GM21447 (cell line): ENCODE results near the gene FLNA.
"Not testable (repeated sequence)": the region's sequence is repeated elsewhere in the genome, so short reads cannot be mapped to it uniquely, and the experiment has no call there.

Experiments
- ATAC-seq: cut with Tn5 transposase; IDR thresholded peaks from one replicate; pipeline ENCODE4 v1.9.1; 2021; ENCODE audit not compliant: unreplicated experiment

Gene FLNA

DNA sequence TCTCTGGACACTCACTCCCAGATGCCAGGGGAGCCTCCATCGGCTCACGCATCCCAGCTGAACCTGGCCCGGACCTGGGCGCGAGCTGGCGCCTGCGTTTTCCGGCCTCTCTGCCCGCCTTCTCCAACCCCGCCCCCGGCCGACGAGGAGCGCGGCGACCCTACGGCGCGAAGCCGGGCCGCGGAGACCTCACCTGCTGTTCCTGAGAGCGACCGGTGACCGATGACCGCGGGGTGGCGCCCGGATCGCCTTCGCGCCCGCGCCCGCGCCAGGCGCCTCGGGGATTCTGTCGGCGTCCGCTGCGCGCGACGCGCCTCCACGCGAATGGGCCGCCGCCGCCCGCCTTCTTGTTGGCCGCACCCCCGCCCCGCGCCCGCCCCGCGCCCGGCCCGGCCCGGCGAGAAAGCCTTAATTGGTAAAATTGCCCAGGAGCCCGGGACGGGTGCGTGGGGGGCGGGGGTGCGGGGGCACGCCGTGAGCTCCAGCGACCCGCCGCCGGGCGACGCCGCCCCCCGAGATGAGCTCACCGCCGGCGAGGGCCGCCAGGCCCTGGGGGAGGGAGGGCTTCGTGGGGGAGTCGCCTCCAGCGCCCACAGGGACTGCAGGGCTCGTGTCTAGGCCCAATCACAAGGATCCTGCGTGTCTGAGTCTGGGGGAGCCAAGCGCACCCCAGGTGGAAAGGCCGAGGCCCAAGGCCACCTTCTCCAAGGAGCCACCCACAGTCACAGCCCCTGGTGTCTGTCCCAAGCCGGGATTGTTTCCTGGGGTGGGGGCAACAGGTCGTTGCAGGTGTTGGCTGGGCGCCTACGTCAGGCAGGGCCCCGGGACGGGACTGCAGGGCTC is at the start of gene FLNA:
Gene FLNA, minus strand, starts transcription at position 322 of the 843 bp plus-strand sequence. CDS start 3,389 bp downstream, outside the sequence.
- no peak for ATAC-seq

DNA sequence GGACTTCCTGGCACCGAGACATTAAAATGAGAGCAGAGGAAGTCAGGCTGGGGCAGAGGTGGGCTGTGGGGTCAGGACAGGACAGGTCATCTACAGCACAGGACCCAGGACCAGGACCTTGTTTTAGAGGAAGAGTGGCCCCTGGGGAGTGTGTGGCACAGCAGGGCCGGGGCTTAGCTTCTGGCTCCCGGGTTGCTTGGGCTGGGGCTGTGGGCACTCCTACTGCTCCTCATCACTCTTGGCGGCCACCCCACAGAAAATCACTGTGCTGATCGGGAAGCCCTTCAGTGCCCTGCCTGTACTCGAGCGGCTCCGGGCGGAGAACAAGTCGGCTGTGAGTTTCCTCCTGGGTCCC is 45.9 kb upstream of the FLNA start:
- no peak for ATAC-seq

- no peak for ATAC-seq
Measured at GRCh38 chrX:154419688-154420401, 45.4 kb upstream of the FLNA start.

DNA sequence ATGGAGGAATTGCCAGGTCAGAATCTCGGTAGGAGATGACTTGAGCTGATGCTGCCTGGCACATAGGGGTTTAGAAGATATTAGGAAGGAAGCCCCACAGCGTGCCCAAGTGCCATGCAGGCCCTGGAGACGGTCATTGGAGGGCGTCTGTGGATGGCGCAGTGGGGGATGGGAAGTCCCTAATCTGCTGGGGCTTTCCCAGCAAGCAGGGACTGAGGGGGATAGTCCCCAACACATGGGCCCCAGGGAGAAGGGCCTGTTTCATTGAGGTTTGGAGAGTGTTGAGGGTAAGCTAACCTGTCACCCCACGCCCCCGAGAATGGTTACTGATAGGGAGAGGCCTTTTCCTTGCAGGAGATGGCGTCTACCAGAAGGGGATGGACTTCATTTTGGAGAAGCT is 44.8 kb upstream of the FLNA start:
- ATAC-seq, result no peak

GRCh38 chrX:154417157-154417556 is 42.7 kb upstream of the FLNA start:
- no peak for ATAC-seq

DNA sequence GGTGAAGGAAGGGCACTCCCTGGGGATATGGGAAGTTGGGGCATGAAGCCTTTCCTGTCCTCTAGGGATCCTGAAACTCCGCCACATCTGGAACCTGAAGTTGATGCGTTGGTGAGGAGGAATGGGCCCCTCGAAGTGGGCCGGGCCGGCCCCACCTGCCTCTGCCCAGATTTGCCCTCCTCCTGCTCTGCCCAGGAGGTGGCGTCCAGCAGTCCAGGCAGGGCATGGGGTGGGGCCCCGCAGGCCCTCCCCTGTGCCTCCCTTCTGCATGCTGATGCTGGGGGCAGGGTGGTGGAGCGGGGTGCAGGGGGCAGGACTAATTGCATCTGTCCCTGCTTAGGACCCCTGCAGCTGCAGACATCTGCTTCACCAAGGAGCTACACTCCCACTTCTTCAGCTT is 38.7 kb upstream of the FLNA start:
- no peak for ATAC-seq

DNA sequence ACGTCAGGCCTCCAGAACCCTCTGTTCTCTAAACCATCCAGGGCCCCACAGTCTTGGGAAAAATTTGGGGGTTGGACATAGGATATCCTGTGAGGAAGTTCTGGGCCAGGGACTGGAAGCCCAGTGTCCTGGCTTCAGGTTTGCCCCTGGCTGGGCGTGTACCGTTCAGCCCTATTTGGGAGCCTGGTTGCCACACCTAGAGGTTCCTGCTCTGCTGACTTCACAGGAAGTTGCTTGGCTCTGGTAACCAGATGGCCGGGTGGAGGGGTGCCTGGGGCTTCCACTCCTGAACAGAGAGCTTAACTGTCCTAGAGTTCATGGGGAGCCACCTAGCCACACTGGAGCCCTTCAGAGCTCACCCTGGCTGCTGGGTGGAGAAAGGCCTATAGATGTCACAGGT is 38.0 kb upstream of the FLNA start:
- ATAC-seq, result no peak

DNA sequence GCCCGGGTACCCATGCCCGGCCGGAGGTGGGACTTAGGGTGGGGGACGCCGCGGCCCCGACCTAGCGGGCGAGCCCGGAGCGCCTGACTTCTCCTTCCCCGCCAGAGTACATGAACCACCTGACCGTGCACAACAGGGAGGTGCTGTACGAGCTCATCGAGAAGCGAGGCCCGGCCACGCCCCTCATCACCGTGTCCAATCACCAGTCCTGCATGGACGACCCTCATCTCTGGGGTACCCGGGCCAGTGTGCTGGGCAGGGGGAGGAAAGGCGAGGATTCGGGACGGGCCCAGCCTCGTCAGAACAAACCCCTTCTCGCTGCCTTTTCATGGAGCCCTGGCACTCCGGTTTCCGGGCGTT is 37.5 kb upstream of the FLNA start:
- peak; percentile 61 for ATAC-seq

DNA sequence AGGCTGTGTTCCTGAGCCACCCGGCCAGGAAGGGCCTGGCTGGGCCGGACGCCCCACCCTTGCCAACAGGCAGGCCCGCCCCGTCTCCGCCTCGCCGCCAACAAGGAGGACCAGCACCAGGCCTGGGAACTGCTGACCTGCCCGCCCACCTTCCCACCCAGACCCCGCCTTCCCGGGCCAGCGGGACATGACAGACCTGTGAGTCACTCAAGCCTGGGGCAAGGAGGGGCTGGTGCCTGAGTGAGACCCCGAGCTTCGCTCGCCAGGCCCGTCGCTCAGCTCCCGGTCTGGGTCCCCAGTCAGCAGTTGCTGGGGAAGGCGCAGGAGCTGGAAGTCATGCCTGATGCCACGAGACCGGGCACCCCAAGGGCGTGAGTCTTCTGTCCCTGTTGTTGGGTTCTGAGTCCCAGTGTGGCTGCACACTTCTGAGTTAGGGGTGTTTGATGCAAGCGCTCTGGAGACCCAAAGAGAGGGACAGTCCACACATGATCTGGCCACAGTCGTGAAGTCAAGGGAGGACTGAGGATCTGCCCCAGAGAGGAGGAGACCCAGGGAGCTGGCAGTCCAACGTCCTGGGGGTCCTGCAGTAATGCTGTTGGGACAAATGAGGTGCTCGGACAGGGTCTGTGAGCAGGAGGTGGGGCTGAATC is 34.9 kb upstream of the FLNA start, which contains the start of gene DNASE1L1:
Gene DNASE1L1, minus strand, starts transcription at position 33 of the 650 bp plus-strand sequence. CDS start 3,686 bp downstream, outside the sequence.
- peak; percentile 59 for ATAC-seq

DNA sequence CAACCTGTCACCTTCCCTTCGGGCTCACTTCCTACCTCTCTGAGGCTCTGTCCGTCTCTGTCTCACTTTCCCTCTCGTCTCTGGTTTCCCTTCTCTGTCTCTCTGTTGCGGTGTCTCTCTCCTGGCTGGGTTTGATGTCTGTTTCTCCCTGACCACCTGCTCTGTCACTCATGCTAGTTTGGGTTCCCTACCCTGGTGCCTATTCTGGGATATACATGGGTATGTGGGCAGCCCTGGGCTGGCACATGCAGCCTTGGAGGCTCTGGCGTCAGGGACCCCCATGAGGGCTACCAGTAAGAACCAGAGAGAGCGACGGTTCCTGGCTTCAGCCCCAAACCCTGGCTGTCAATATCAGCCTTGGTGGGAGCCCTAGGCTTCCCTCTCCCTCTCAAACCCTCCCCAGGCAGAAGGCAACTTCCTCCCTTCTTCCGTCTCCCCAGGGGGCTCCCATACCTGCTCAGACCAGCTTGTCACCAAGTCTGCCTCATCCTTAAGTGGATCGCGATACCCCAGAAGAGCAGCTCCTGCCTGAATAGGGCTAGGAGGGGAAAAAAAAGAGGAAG is 34.3 kb upstream of the FLNA start:
- no peak for ATAC-seq

DNA sequence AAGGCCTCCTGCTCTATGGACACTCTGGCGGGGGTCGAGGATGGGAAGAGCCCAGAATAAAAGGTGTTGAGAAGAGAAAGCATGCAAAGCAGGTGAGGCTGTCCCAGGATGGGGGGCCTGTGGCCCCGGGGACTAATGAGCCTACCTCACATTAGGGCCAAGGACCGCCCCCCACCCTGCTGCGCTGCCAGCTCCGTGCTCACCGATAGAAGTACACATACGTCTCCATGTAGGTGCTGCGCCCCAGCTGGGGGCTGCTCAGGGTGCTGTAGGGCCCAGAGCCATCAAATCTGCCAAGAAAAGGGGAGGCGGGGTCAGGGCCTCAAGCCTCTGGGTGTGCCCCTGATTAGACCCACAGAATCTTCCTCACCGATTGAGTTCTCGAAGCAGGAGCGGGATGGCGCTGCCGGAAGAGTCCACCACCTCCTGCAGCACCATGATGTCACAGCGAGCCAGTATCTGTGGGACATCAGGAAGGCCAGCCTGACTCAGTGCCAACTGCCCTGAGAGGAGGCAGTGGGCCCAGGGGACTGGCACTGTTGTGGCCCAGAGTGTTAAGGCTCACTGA is 30.3 kb upstream of the FLNA start:
- ATAC-seq, result no peak

- ATAC-seq, result no peak
Measured at GRCh38 chrX:154403858-154404257, 29.4 kb upstream of the FLNA start.

- no peak for ATAC-seq
Measured at GRCh38 chrX:154403192-154403591, 28.8 kb upstream of the FLNA start.

DNA sequence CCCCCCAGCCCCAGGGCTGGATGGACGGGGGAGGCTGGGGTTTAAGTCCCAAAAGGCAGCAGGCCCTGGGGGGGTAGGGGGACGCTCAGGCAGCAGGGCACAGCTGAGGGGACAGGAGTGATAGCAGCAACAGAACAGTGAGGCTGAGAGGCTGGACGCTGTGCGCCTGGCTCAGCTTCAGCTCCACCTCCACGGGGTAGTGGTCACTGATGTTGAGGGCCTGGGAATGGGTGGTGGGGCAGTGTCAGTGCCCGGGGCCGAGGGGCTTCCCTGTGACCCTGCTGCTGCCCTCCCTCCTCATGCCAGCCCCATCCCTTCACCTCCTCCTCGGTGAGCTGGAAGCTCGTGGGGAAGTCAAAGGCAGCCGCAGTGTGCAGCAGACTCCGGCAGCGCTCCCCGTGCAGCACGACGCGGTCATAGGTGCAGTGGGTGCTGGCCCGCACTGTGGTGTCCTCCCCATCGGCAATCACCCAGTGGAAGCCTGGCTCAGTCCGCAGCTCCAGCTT is 28.2 kb upstream of the FLNA start:
- ATAC-seq, result no peak

- ATAC-seq, result no peak
Measured at GRCh38 chrX:154401918-154402621, 27.6 kb upstream of the FLNA start.

DNA sequence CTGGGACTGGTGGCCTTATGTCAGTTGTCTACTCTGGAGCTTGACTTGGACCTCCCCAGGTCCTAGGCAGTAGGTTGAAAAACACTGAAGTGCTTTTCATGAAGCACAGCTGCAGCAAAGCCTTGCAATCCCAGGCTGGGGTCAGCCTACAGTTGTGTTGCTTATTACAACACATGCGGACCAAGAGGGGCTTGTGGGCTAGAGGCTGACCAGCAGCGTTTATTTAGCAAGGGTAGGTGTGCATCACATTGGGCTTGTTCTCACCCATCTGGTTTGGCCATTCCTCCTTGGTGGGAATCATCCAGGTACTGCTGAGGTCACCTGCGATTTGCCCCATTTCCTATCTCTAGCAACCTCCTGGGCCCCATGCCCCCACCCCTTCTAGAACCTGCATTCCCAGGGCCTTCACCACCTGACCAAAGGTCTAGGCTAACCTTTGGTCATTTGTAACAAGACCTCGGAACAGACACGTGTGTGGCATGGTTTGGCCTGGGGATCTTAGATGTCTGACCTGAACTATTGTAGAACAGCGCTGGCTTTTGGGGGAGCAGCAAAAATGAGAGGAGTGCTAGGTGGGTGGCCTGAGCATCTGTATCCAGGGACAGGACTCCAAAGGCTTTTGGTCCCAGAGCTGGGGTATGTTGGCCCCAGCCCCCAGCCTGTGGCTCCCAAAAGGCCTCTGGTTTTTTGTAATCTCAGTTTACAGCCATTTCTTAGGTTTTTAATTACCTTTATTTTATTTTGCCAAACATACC is 26.8 kb upstream of the FLNA start:
- ATAC-seq, result no peak

GRCh38 chrX:154400369-154400817 is 26.0 kb upstream of the FLNA start:
- ATAC-seq, result not testable (repeated sequence)

- no peak for ATAC-seq
Measured at GRCh38 chrX:154399527-154400368, 25.3 kb upstream of the FLNA start.
